Muscle of leg (tissue), 11 donors: ENCODE data around the gene SLC12A4. TPM values are rescaled to one million over a fixed set of nuclear protein-coding genes. Genes with fewer than 3 reads are reported as not detected.

ENCODE experiments used
- DNase-seq: peaks from one replicate; pipeline ENCODE4 v3.0.0; 2013
- H3K27ac ChIP-seq: one replicate; pipeline ENCODE4 v1.5.1; 2013; ENCODE audit warnings: mild to moderate bottlenecking, low read length, control low read depth
- H3K27me3 ChIP-seq: one replicate; pipeline ENCODE4 v1.6.1; 2013; ENCODE audit warnings: low read length; ENCODE audit not compliant: control insufficient read depth, insufficient read depth
- H3K36me3 ChIP-seq: one replicate; pipeline ENCODE4 v1.6.1; 2013; ENCODE audit warnings: low read length; ENCODE audit not compliant: control insufficient read depth, insufficient read depth
- H3K4me1 ChIP-seq: one replicate; pipeline ENCODE4 v1.6.1; 2013; ENCODE audit warnings: low read length; ENCODE audit not compliant: control insufficient read depth, insufficient read depth
- H3K4me3 ChIP-seq: one replicate; pipeline ENCODE4 v1.5.1; 2013; ENCODE audit warnings: low read length, control low read depth
- H3K9me3 ChIP-seq: replicated peaks from 2 replicates; pipeline ENCODE4 v1.6.1; 2013; ENCODE audit warnings: low read depth, low read length; ENCODE audit not compliant: control insufficient read depth
- WGBS: methylation state at CpG from one replicate; pipeline ENCODE4 v1.1.5; 2013; ENCODE audit warnings: missing lambda C conversion rate; ENCODE audit not compliant: insufficient coverage; 5-methylcytosine and 5-hydroxymethylcytosine counted together
- polyA plus RNA-seq, 8 donors: library from polyadenylated mRNA; unstranded; fragments of 120-200 nt; gene quantifications; one replicate each; pipeline versions ENCODE4 v1.2.1 to v1.2.3, GENCODE V29; 2013; ENCODE audit warnings: inconsistent platforms in 1 of 8, low replicate concordance in 1 of 8; ENCODE audit not compliant: insufficient read length in 8 of 8, insufficient read depth in 1 of 8
- total RNA-seq: library from RNA; stranded (reverse); fragments of 120-200 nt; gene quantifications from one replicate; pipeline ENCODE4 v1.2.4, GENCODE V29; 2013

SLC12A4 gene
- total and polyA plus RNA-seq, 9 donors, result 34.2 to 55.2 (median 42.2) TPM

- H3K27ac ChIP-seq, result no peak overlapping the region
Observed at GRCh38 chr16:67989322-67990017, 21.0 kb upstream of the SLC12A4 start.

GRCh38 chr16:67988675-67989074 is 20.2 kb upstream of the SLC12A4 start:
- no peaks in the 10 kb centered on the region for H3K36me3 ChIP-seq
- H3K27ac ChIP-seq, result no peak overlapping the region
- H3K4me1 ChIP-seq, result peaks cover 34% of the 10 kb centered on the region
- no peaks in the 10 kb centered on the region for H3K27me3 ChIP-seq
- no peak for DNase-seq
- 57% methylated on average over 3 of the region's 3 CpGs for WGBS
- H3K9me3 ChIP-seq, result no peaks in the 10 kb centered on the region
- no peak overlapping the region for H3K4me3 ChIP-seq

More at GRCh38 chr16:67989322-67990017, 21.0 kb upstream of the SLC12A4 start:
- Histone ChIP-seq H3K4me1 (peaks cover 31% of the 10 kb centered on the region), H3K4me3 (no peak overlapping the region), H3K36me3 (no peaks in the 10 kb centered on the region), H3K9me3 (no peaks in the 10 kb centered on the region), H3K27me3 (no peaks in the 10 kb centered on the region)
- 79% methylated on average over 5 of the region's 8 CpGs for WGBS
- DNase-seq, result no peak

GRCh38 chr16:67987460-67988160 is 19.2 kb upstream of the SLC12A4 start:
- Histone ChIP-seq H3K4me1 (peaks cover 28% of the 10 kb centered on the region), H3K27me3 (no peaks in the 10 kb centered on the region), H3K9me3 (no peaks in the 10 kb centered on the region), H3K27ac (peak overlapping the region; percentile 59), H3K36me3 (no peaks in the 10 kb centered on the region), H3K4me3 (no peak overlapping the region)
- peak; percentile 53 for DNase-seq
- 62% methylated on average over 11 of the region's 11 CpGs for WGBS

- H3K27ac ChIP-seq, result peak overlapping the region; percentile 59
- peaks cover 28% of the 10 kb centered on the region for H3K4me1 ChIP-seq
- no peaks in the 10 kb centered on the region for H3K36me3 ChIP-seq
- no peaks in the 10 kb centered on the region for H3K9me3 ChIP-seq
- H3K4me3 ChIP-seq, result no peak overlapping the region
- no peaks in the 10 kb centered on the region for H3K27me3 ChIP-seq
- WGBS, result 78% methylated on average over 4 of the region's 5 CpGs
- no peak for DNase-seq
Observed at GRCh38 chr16:67986949-67987348, 18.5 kb upstream of the SLC12A4 start.

GRCh38 chr16:67982011-67982696 is 13.7 kb upstream of the SLC12A4 start:
- H3K4me1 ChIP-seq, result peaks cover 21% of the 10 kb centered on the region
- 82% methylated on average over 32 of the region's 49 CpGs for WGBS
- no peak for DNase-seq
- no peaks in the 10 kb centered on the region for H3K9me3 ChIP-seq
- H3K4me3 ChIP-seq, result no peak overlapping the region
- H3K27ac ChIP-seq, result no peak overlapping the region
- H3K36me3 ChIP-seq, result no peaks in the 10 kb centered on the region
- H3K27me3 ChIP-seq, result peaks cover 18% of the 10 kb centered on the region

- Histone ChIP-seq H3K4me3 (no peak within 1 kb of the TSS), H3K4me1 (peaks cover 18% of the 10 kb centered on the region), H3K27ac (no peak within 1 kb of the TSS), H3K9me3 (no peaks in the 10 kb centered on the region), H3K27me3 (peaks cover 21% of the 10 kb centered on the region), H3K36me3 (no peaks in the 10 kb centered on the region)
- 56% methylated on average over 54 of the region's 62 CpGs for WGBS
- DNase-seq, result no peak
Observed at GRCh38 chr16:67979955-67980678, 11.7 kb upstream of the SLC12A4 start, which contains the start of gene DPEP3. Gene DPEP3 (minus strand): TSS chr16:67980499. CDS start chr16:67980380, 119 bp downstream.

GRCh38 chr16:67977469-67978227 is 9.2 kb upstream of the SLC12A4 start:
- 74% methylated on average over 4 of the region's 9 CpGs for WGBS
- Histone ChIP-seq H3K4me1 (peaks cover 4% of the 10 kb centered on the region), H3K27ac (no peak overlapping the region), H3K27me3 (peaks cover 21% of the 10 kb centered on the region), H3K36me3 (no peaks in the 10 kb centered on the region), H3K4me3 (no peak overlapping the region), H3K9me3 (no peaks in the 10 kb centered on the region)
- DNase-seq, result no peak

- peaks cover 4% of the 10 kb centered on the region for H3K4me1 ChIP-seq
- WGBS, result 80% methylated on average over 5 of the region's 5 CpGs
- H3K27ac ChIP-seq, result no peak overlapping the region
- H3K27me3 ChIP-seq, result peaks cover 21% of the 10 kb centered on the region
- no peaks in the 10 kb centered on the region for H3K36me3 ChIP-seq
- no peaks in the 10 kb centered on the region for H3K9me3 ChIP-seq
- H3K4me3 ChIP-seq, result no peak overlapping the region
- no peak for DNase-seq
Observed at GRCh38 chr16:67977005-67977404, 8.6 kb upstream of the SLC12A4 start.

- 93% methylated on average over 2 of the region's 2 CpGs for WGBS
- no peak overlapping the region for H3K27ac ChIP-seq
Observed at GRCh38 chr16:67976205-67976604, 7.8 kb upstream of the SLC12A4 start.

More at GRCh38 chr16:67976205-67976604, 7.8 kb upstream of the SLC12A4 start:
- no peak for DNase-seq
- Histone ChIP-seq H3K9me3 (no peaks in the 10 kb centered on the region), H3K4me1 (peaks cover 4% of the 10 kb centered on the region), H3K36me3 (no peaks in the 10 kb centered on the region), H3K4me3 (no peak overlapping the region), H3K27me3 (peaks cover 20% of the 10 kb centered on the region)
